HAP-1 (cell line): ENCODE measurements around the gene GSTM2.
"Not testable (repeated sequence)": the region's sequence is repeated elsewhere in the genome, so short reads cannot be mapped to it uniquely, and the experiment has no call there.

Experiments
- DNase-seq, 2 experiments: peaks; one replicate each; pipeline ENCODE4 v3.0.0-alpha.2; 2016 to 2020; ENCODE audit warnings: low spot score in 2 of 2
- H3K27me3 ChIP-seq: fragments of 250-450 bp; sonication (Bioruptor Pico); 2 replicates; pipeline ENCODE4 v1.5.1; 2020; ENCODE audit warnings: low read depth, mild to moderate bottlenecking, moderate library complexity
- H3K36me3 ChIP-seq: fragments of 250-450 bp; sonication (Bioruptor Pico); replicated peaks from 2 replicates; pipeline ENCODE4 v1.5.1; 2020; ENCODE audit warnings: mild to moderate bottlenecking
- H3K4me1 ChIP-seq: fragments of 250-450 bp; sonication (Bioruptor Pico); 2 replicates; pipeline ENCODE4 v1.5.1; 2020; ENCODE audit warnings: mild to moderate bottlenecking
- H3K4me3 ChIP-seq: fragments of 250-450 bp; sonication (Bioruptor Pico); 2 replicates; pipeline ENCODE4 v1.5.1; 2020; ENCODE audit warnings: mild to moderate bottlenecking, moderate library complexity
- H3K9me3 ChIP-seq: fragments of 250-450 bp; sonication (Bioruptor Pico); 2 replicates; pipeline ENCODE4 v1.5.1; 2020; ENCODE audit warnings: mild to moderate bottlenecking, moderate library complexity
- in situ Hi-C: fragments of 300-500 bp; cut with MboI; formaldehyde crosslinking; loops from 3 replicates; pipeline ENCODE4 v1.14.3; 2020; ENCODE audit warnings: low sequenced_read_pairs, inconsistent platforms, mixed read lengths

Gene GSTM2

DNA sequence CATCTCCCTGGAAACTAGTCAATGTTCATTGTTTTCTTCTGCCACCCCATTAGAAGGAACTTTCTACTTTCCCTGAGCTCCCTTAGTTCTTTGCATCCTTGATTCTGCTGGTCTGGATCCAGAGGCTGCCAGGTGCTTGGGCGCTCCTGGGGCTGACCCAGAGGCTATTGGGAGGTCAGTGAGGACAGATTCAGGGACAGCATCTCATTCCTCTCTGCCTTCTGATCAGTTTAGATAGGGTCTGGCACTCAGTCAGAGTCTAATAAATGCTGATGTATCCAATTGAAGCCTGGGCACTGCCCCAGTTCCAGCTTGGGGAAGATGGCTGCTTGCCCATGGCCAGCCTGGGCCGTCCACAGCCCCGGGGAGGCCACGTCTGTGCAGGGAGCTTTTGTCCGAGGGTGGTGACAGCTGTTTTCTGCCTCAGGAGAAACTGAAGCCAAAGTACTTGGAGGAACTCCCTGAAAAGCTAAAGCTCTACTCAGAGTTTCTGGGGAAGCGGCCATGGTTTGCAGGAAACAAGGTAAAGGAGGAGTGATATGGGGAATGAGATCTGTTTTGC is 22.1 kb downstream of the GSTM2 start:
- in situ Hi-C loops, result no loop called here
- DNase-seq, result no peak

DNA sequence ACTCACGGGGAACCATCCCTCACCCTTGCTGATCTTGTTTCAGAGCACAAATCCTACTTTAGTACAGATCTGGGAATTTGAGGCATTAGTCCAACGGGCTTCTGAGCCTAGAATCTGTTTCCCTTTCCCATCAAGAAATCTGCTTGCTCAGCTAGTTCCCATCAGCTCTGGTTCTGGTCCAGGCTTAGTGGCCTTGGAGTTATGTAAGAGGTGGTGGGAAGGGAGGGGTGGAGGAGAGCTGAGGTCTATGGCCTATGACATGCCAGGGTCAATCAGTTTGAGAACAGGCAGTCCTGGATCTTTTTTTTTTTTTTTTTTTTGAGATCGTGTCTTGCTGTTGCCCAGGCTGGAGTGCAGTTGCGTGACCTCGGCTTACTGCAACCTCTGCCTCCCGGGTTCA is 23.9 kb downstream of the GSTM2 start:
- in situ Hi-C loops, result no loop called here
- no peaks in the 10 kb centered on the region for H3K36me3 ChIP-seq
- no peaks in the 10 kb centered on the region for H3K9me3 ChIP-seq
- H3K27me3 ChIP-seq, result no peaks in the 10 kb centered on the region
- H3K4me1 ChIP-seq, result no peaks in the 10 kb centered on the region
- DNase-seq, result no peak
- H3K4me3 ChIP-seq, result no peak overlapping the region

More for the DNA sequence above, 22.1 kb downstream of the GSTM2 start:
- no peak overlapping the region for H3K4me3 ChIP-seq
- H3K36me3 ChIP-seq, result no peaks in the 10 kb centered on the region
- no peaks in the 10 kb centered on the region for H3K9me3 ChIP-seq
- no peaks in the 10 kb centered on the region for H3K4me1 ChIP-seq
- no peaks in the 10 kb centered on the region for H3K27me3 ChIP-seq

DNA sequence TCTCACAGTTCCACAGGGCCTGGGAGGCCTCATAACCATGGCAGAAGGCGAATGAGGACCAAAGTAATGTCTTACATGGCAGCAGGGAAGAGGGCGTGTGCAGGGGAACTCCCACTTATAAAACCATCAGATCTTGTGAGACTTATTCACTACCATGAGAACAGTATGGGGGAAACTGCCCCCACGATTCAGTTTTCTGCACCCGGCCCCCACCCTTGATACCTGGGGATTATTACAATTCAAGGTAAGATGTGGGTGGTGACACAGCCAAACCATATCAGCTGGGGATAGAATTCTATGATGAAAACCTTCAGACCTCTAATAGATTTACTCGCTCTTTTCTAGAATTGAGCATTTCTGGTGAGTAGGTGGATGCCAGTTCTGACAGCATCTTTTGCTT is 26.5 kb downstream of the GSTM2 start:
- H3K4me1 ChIP-seq, H3K27me3 ChIP-seq, H3K36me3 ChIP-seq, H3K4me3 ChIP-seq, H3K9me3 ChIP-seq, DNase-seq, in situ Hi-C loops: not testable (repeated sequence)

DNA sequence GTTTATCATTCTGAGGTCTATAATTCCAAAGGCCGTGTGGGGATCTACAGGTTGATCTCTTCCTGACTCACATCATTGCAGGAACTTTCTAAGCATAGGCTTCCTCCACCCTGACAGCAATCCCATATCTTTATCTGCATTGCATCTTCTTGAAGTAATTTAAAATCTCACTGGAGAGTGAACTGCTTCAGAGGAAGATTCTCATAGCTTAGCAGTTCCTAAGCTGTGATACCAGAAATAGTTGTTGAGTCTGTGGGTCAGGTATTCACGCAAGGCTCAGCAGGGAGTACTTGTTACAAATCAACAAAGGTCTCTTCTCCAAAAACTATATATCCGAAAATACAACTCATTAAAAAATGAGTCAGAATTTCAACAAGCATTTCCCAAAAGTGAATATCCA is 27.3 kb downstream of the GSTM2 start:
- H3K27me3 ChIP-seq, H3K4me1 ChIP-seq, in situ Hi-C loops, H3K9me3 ChIP-seq, DNase-seq, H3K4me3 ChIP-seq, H3K36me3 ChIP-seq: not testable (repeated sequence)

DNA sequence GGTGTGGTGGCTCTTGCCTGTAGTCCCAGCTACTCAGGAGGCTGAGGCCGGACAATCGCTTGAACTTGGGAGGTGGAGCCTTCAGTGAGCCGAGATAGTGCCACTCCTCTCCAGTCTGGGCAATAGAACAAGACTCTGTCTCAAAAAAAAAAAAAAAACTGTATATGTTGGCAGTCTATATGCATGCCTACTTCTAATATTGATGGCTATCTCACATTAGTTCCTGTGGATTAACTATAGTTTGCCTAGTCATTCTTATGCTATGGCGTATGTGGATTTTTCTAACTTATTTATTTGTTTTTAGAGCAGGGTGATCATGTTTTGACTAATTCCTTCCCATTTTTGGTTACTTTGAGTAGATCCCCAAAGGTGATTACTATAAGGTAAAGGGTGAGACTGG is 29.2 kb downstream of the GSTM2 start:
- in situ Hi-C loops, result no loop called here
- Histone ChIP-seq H3K36me3 (no peaks in the 10 kb centered on the region), H3K9me3 (no peaks in the 10 kb centered on the region), H3K4me1 (no peaks in the 10 kb centered on the region), H3K4me3 (no peak overlapping the region), H3K27me3 (no peaks in the 10 kb centered on the region)
- no peak for DNase-seq

DNA sequence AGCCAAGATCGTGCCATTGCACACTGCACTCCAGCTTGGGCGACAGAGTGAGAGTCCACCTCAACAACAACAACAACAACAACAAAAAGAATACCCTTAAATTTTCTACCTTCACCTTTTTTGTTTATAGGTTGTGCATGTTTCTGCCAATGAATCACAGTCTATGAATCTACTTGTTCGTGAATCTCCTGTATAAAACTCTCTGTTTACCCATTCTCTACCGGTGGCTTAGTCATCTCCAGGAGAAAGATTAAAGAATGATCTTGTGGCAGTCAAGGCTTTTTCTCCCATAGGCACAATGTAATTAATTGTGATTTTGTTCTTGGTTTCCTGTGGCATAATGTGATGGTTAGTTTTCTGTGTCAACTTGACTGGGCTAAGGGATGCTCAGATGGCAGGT is 30.0 kb downstream of the GSTM2 start:
- H3K36me3 ChIP-seq, H3K4me3 ChIP-seq, DNase-seq, H3K9me3 ChIP-seq, in situ Hi-C loops, H3K4me1 ChIP-seq, H3K27me3 ChIP-seq: not testable (repeated sequence)

DNA sequence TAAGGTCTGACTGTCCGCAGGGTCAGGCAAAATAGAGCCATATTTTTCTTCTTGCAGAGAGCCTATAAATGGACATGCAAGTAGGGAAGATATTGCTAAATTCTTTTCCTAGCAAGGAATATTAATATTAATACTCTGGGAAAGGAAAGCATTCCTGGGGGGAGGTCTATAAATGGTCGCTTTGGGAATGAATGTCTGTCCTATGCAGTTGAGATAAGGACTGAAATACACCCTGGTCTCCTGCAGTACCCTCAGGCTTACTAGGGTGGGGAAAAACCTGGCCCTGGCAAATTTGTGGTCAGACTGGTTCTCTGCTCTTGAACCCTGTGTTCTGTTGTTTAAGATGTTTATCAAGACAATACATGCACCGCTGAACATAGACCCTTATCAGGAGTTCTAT is 35.1 kb downstream of the GSTM2 start:
- DNase-seq, in situ Hi-C loops, H3K4me1 ChIP-seq, H3K27me3 ChIP-seq, H3K36me3 ChIP-seq, H3K9me3 ChIP-seq, H3K4me3 ChIP-seq: not testable (repeated sequence)

DNA sequence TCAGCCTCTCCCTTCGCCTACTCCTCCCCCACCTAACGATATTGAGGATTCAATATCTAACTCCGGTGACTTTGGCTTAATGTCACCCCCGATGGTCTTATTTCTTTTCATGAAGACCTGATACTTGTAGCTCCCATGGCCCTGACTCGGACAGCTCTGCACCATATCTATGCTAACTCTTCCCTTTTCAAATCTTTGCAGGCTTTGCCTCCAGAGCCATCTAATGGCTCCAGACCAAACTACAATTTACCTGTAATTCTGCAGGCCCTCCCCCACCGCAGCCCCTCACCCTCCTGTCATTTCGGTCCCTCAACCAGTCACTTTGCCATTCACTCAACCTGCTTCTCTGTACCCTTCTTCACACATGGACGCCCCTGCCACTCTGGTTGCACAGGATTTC is 36.3 kb downstream of the GSTM2 start:
- Histone ChIP-seq H3K9me3 (peaks cover 4% of the 10 kb centered on the region; the same call in 1 of the 2 replicates), H3K36me3 (no peaks in the 10 kb centered on the region), H3K4me1 (no peaks in the 10 kb centered on the region), H3K4me3 (no peak overlapping the region), H3K27me3 (no peaks in the 10 kb centered on the region)
- in situ Hi-C loops, result no loop called here
- DNase-seq, result no peak

DNA sequence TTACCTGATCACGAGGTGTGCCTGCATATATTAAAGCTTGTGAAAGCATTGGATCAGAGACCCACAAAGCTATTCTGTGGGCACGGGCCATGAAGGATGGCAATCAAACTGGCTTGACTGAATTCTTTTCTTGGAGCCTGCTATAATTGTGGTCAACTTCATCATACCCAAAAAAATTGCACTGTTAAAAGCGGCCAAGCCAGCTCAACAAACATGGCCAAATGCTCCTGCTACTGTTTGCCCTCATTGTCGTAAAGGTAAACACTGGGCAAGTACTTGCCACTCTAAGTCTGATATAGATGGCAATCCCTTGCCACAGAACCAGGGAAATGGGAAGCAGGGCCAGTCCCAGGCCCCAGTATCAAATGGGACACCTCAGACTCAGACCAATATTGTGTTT is 37.6 kb downstream of the GSTM2 start:
- H3K4me1 ChIP-seq, result no peaks in the 10 kb centered on the region
- no peak overlapping the region for H3K4me3 ChIP-seq
- DNase-seq, result no peak
- H3K27me3 ChIP-seq, result no peaks in the 10 kb centered on the region
- H3K36me3 ChIP-seq, result no peaks in the 10 kb centered on the region
- peaks cover 4% of the 10 kb centered on the region; the same call in 1 of the 2 replicates for H3K9me3 ChIP-seq
- in situ Hi-C loops, result no loop called here

DNA sequence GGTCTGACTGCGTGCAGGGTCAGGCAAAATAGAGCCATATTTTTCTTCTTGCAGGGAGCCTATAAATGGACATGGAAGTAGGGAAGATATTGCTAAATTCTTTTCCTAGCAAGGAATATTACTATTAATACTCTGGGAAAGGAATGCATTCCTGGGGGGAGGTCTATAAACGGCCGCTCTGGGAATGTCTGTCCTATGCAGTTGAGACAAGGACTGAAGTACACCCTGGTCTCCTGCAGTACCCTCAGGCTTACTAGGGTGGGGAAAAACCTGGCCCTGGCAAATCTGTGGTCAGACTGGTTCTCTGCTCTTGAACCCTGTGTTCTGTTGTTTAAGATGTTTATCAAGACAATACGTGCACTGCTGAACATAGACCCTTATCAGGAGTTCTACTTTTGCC is 41.1 kb downstream of the GSTM2 start:
- H3K27me3 ChIP-seq, H3K36me3 ChIP-seq, H3K4me3 ChIP-seq, DNase-seq, H3K4me1 ChIP-seq, H3K9me3 ChIP-seq, in situ Hi-C loops: not testable (repeated sequence)

DNA sequence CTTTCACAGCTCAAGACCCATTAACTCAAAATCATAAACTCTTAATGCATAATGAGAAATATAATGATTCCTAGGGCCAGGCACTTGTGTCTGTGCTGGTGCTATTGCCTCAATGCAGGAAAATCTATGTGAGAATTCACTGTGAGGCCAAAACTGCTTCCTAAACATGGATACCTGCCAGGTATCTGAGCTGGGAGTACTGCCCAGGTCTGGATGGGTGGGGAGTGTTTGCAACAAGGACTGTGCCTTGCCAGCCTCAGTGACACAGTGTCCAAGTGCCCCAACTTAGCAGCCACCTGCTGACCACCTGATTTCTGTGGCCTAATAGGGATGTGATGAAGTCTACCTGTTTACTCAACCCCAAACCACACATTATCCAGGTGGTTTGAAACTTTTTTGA is 42.0 kb downstream of the GSTM2 start:
- in situ Hi-C loops, H3K27me3 ChIP-seq, H3K36me3 ChIP-seq, DNase-seq, H3K4me3 ChIP-seq, H3K9me3 ChIP-seq, H3K4me1 ChIP-seq: not testable (repeated sequence)

DNA sequence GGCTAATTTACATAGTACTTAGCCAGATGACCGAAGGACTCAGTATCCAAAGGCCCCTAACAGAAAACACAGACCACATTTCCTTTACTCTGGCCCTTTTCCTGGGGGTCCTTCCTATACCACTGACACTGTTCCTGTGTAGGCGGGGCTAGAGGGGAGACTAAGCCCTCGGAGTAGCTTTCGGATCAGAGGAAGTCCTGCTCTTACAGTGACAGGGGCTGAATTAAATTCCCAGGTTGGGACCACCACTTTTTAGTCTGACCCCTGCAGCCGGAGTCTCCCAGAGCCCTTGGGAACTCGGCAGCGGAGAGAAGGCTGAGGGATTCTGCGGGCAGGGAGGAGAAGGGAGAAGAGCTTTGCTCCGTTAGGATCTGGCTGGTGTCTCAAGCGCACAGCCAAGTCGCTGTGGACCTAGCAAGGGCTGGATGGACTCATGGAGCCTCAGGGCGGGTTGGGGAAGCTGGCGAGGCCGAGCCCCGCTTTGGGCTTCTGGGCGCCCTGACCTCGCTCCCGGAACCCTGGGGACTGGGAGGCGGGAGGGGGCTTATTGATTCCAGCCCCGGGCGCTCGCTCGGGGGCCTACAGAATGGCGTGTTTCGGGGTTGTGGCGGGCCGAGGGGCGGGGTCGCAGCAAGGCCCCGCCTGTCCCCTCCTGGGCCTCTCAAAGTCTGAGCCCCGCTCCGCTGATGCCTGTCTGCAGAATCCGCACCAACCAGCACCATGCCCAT is 43.9 kb downstream of the GSTM2 start, which contains the start of gene GSTM5:
GSTM5 (plus strand) TSS at position 659 of the 728 bp plus-strand sequence; CDS start at position 721, 62 bp downstream.
- H3K9me3 ChIP-seq, in situ Hi-C loops, H3K4me1 ChIP-seq, H3K27me3 ChIP-seq, DNase-seq, H3K36me3 ChIP-seq, H3K4me3 ChIP-seq: not testable (repeated sequence)

DNA sequence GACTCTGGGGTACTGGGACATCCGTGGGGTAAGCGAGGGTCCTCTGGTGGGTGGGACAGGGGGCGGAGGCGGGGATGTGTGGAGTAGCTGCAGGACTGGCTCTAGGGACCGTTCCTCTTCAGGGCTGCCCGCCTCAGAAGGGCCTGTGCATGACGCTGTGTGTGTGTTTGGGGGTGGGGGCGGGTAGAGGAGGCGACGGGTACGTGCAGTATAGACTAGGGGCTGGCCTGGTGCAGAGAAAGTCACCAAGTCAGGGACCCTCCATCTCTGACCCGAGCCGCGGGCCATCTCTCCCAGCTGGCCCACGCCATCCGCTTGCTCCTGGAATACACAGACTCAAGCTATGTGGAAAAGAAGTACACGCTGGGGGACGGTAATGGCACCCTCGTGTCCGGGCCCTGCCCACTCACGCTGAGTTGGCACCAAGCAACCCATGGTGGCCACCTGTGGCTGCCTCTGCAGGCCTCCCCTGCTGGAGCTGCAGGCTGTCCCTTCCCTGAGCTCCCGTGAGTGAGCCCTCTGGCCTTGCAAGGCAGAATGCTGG is 44.5 kb downstream of the GSTM2 start:
- no peak overlapping the region for H3K4me3 ChIP-seq
- no peaks in the 10 kb centered on the region for H3K9me3 ChIP-seq
- no peaks in the 10 kb centered on the region for H3K4me1 ChIP-seq
- no peaks in the 10 kb centered on the region for H3K36me3 ChIP-seq
- DNase-seq, result no peak
- no peaks in the 10 kb centered on the region for H3K27me3 ChIP-seq
- in situ Hi-C loops, result no loop called here

DNA sequence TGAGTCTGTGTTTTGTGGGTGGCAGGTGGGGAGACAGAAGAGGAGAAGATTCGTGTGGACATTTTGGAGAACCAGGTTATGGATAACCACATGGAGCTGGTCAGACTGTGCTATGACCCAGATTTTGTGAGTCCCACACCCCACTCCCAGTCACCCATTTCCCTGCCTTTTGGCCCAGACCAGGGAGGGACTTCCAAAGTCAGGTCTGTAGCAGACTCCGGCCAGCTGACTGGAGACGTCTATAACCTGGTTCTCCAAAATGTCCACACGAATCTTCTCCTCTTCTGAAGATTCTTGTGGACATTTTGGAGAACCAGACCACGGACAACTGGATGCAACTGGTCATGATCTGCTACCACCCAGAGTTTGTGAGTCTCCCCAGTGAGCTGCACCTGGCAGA is 45.8 kb downstream of the GSTM2 start:
- Histone ChIP-seq H3K9me3 (no peaks in the 10 kb centered on the region), H3K4me3 (no peak overlapping the region), H3K4me1 (no peaks in the 10 kb centered on the region), H3K36me3 (no peaks in the 10 kb centered on the region), H3K27me3 (no peaks in the 10 kb centered on the region)
- no peak for DNase-seq
- in situ Hi-C loops, result no loop called here
